SK-N-SH (cell line): ENCODE measurements around the gene NFAT5. TPM values are rescaled to one million over a fixed set of nuclear protein-coding genes. Genes with fewer than 3 reads are reported as not detected.

Experiments used
- CTCF ChIA-PET: fragments of 300-600, 350-600 bp; formaldehyde crosslinking; extraction: SDS; loops from one replicate; lab custom pipeline; 2021; lab: Yijun Ruan, JAX
- POLR2A ChIA-PET: fragments of 350-600 bp; sonication (Branson Sonifier 250); formaldehyde crosslinking; extraction: SDS; loops from one replicate; lab custom pipeline; 2020; ENCODE audit warnings: antibody characterized with exemption, inconsistent platforms; lab: Yijun Ruan, JAX
- DNase-seq: peaks from one replicate; pipeline ENCODE4 v3.0.0; 2012
- H2AFZ ChIP-seq: fragments of 200-600 bp; sonication (generic); 2 replicates; pipeline ENCODE4 v1.8.1; 2016; ENCODE audit warnings: antibody characterized with exemption, mild to moderate bottlenecking, low read depth
- H3F3A ChIP-seq: fragments of 200-600 bp; sonication (generic); replicated peaks from 2 replicates; pipeline ENCODE3; 2016; ENCODE audit warnings: antibody characterized with exemption, mild to moderate bottlenecking; ENCODE audit not compliant: insufficient read depth
- H3K27ac ChIP-seq, 2 experiments: fragments of 200-500 bp in 1 of 2; fragments of 200-600 bp in 1 of 2; sonication (Bioruptor generic) in 1 of 2; sonication (generic), shearing (Covaris generic) in 1 of 2; 2 replicates each; pipeline versions ENCODE4 v1.5.1 to v1.6.1; 2014 to 2016; ENCODE audit warnings: low read depth in 2 of 2, inconsistent platforms in 1 of 2, low read length in 1 of 2, mild to moderate bottlenecking in 1 of 2, mixed read lengths in 1 of 2
- H3K27me3 ChIP-seq: fragments of 200-600 bp; sonication (generic), shearing (Covaris generic); 2 replicates; pipeline ENCODE4 v1.6.1; 2016; ENCODE audit warnings: mixed run types; ENCODE audit not compliant: insufficient read depth
- H3K36me3 ChIP-seq, 2 experiments: fragments of 200-500 bp in 1 of 2; fragments of 200-600 bp in 1 of 2; sonication (Bioruptor generic) in 1 of 2; sonication (generic) in 1 of 2; replicated peaks in 1 of 2; 2 replicates each; pipeline versions ENCODE3 to v1.5.1; 2014 to 2016; ENCODE audit warnings: low read length in 1 of 2, mild to moderate bottlenecking in 1 of 2; ENCODE audit not compliant: insufficient read depth in 2 of 2, control insufficient read depth in 1 of 2
- H3K4me1 ChIP-seq, 2 experiments: fragments of 200-500 bp in 1 of 2; fragments of 200-600 bp in 1 of 2; sonication (Bioruptor generic) in 1 of 2; sonication (generic), shearing (Covaris generic) in 1 of 2; 2 replicates each; pipeline versions ENCODE4 v1.5.1 to v1.6.1; 2014 to 2016; ENCODE audit warnings: low read depth in 1 of 2, low read length in 1 of 2, mixed run types in 1 of 2; ENCODE audit not compliant: insufficient read depth in 2 of 2, control insufficient read depth in 1 of 2
- H3K4me2 ChIP-seq: fragments of 200-600 bp; sonication (generic), shearing (Covaris generic); 2 replicates; pipeline ENCODE4 v1.6.1; 2017; ENCODE audit warnings: mixed run types
- H3K4me3 ChIP-seq, 2 experiments: fragments of 200-500 bp in 1 of 2; fragments of 200-600 bp in 1 of 2; sonication (Bioruptor generic) in 1 of 2; sonication (generic), shearing (Covaris generic) in 1 of 2; 2 replicates each; pipeline versions ENCODE4 v1.5.1 to v1.8.1; 2014 to 2016; ENCODE audit warnings: low read depth in 2 of 2, inconsistent platforms in 1 of 2, low read length in 1 of 2, mild to moderate bottlenecking in 1 of 2, mixed read lengths in 1 of 2, moderate library complexity in 1 of 2
- H3K79me2 ChIP-seq: fragments of 200-600 bp; sonication (generic); 2 replicates; pipeline ENCODE4 v1.8.1; 2017; ENCODE audit warnings: mild to moderate bottlenecking; ENCODE audit not compliant: insufficient read depth
- H3K9ac ChIP-seq: fragments of 200-600 bp; sonication (generic); 2 replicates; pipeline ENCODE4 v1.6.1; 2017; ENCODE audit warnings: mixed run types
- H3K9me2 ChIP-seq: fragments of 200-600 bp; sonication (generic); 2 replicates; pipeline ENCODE4 v1.6.1; 2017; ENCODE audit warnings: mixed run types
- H3K9me3 ChIP-seq: fragments of 200-600 bp; sonication (generic); 2 replicates; pipeline ENCODE4 v1.6.1; 2017; ENCODE audit warnings: mixed run types, mild to moderate bottlenecking, moderate library complexity
- H4K20me1 ChIP-seq: fragments of 200-600 bp; sonication (generic); 2 replicates; pipeline ENCODE4 v1.6.1; 2017; ENCODE audit warnings: mild to moderate bottlenecking, mixed run types; ENCODE audit not compliant: insufficient read depth
- ELF1 ChIP-seq: IDR thresholded peaks from 2 replicates; pipeline ENCODE4 v1.4.0; 2012
- EP300 ChIP-seq, 2 experiments: IDR thresholded peaks; 2 replicates each; pipeline versions ENCODE4 v1.4.0 to v1.6.1; 2012; ENCODE audit warnings: borderline replicate concordance in 1 of 2, low read depth in 1 of 2, low read length in 1 of 2
- EZH2phosphoT487 ChIP-seq: fragments of 200-600 bp; sonication (generic); IDR thresholded peaks from 2 replicates; pipeline ENCODE4 v1.6.1; 2017; ENCODE audit warnings: low read depth, mixed run types, mild to moderate bottlenecking, antibody characterized with exemption, moderate library complexity, borderline replicate concordance
- FOSL2 ChIP-seq: IDR thresholded peaks from 2 replicates; pipeline ENCODE4 v1.4.0; 2012; ENCODE audit warnings: low read depth, mild to moderate bottlenecking, moderate library complexity, borderline replicate concordance
- FOXM1 ChIP-seq: IDR thresholded peaks from 2 replicates; pipeline ENCODE4 v1.4.0; 2012; ENCODE audit warnings: low read depth, mild to moderate bottlenecking
- MEF2A ChIP-seq: IDR thresholded peaks from 2 replicates; pipeline ENCODE4 v1.4.0; 2012; ENCODE audit warnings: low read depth, borderline replicate concordance
- MXI1 ChIP-seq: IDR thresholded peaks from 2 replicates; pipeline ENCODE4 v1.6.1; 2012; ENCODE audit warnings: mild to moderate bottlenecking, low read depth, low read length, improper control_type of control experiment
- NFIC ChIP-seq: IDR thresholded peaks from 2 replicates; pipeline ENCODE4 v1.4.0; 2012; ENCODE audit warnings: borderline replicate concordance
- NRF1 ChIP-seq: IDR thresholded peaks from 2 replicates; pipeline ENCODE4 v1.6.1; 2012; ENCODE audit warnings: low read depth, mild to moderate bottlenecking, low read length
- POLR2AphosphoS5 ChIP-seq: IDR thresholded peaks from 2 replicates; pipeline ENCODE4 v1.6.1; 2012; ENCODE audit warnings: low read depth, low read length
- RFX5 ChIP-seq: IDR thresholded peaks from 2 replicates; pipeline ENCODE4 v1.6.1; 2012; ENCODE audit warnings: mild to moderate bottlenecking, improper control_type of control experiment, low read length
- SIN3A ChIP-seq: IDR thresholded peaks from 2 replicates; pipeline ENCODE4 v1.6.1; 2012; ENCODE audit warnings: low read depth, mild to moderate bottlenecking, low read length, moderate library complexity, borderline replicate concordance
- TAF1 ChIP-seq: IDR thresholded peaks from 2 replicates; pipeline ENCODE4 v1.6.1; 2012; ENCODE audit warnings: low read depth, mild to moderate bottlenecking, low read length, moderate library complexity, borderline replicate concordance
- TCF12 ChIP-seq: IDR thresholded peaks from 2 replicates; pipeline ENCODE4 v1.4.0; 2012
- YY1 ChIP-seq: IDR thresholded peaks from 2 replicates; pipeline ENCODE4 v1.4.0; 2012; ENCODE audit warnings: low read depth, mild to moderate bottlenecking
- WGBS: methylation state at CpG from one replicate; pipeline ENCODE4 v1.1.6; 2017; ENCODE audit warnings: low lambda C conversion rate; 5-methylcytosine and 5-hydroxymethylcytosine counted together
- polyA plus RNA-seq, 3 experiments: library from polyadenylated mRNA; depleted of rRNA; stranded (reverse); fragments of >200 nt; gene quantifications; 2 replicates each; pipeline ENCODE4 v1.2.3, GENCODE V29; 2012
- TF ChIP-seq, protein P1 (sequence below): fragments of 150-350 bp; IDR thresholded peaks from 2 replicates; pipeline ENCODE4 v1.6.1; 2017; ENCODE audit warnings: antibody characterized with exemption, low read length, low read depth, borderline replicate concordance
- TF ChIP-seq, protein P2 (sequence below): fragments of 150-350 bp; IDR thresholded peaks from 2 replicates; pipeline ENCODE4 v1.6.1; 2016; ENCODE audit warnings: mild to moderate bottlenecking, low read depth, low read length
- TF ChIP-seq, protein P3 (sequence below): IDR thresholded peaks from 2 replicates; pipeline ENCODE4 v1.4.0; 2012; ENCODE audit warnings: low read depth, borderline replicate concordance
- TF ChIP-seq, protein P4 (sequence below): fragments of 200-600 bp; sonication (generic); IDR thresholded peaks from 2 replicates; pipeline ENCODE4 v1.6.1; 2017; ENCODE audit warnings: antibody characterized with exemption, mild to moderate bottlenecking, moderate library complexity
- TF ChIP-seq, protein P5 (sequence below): IDR thresholded peaks from 2 replicates; pipeline ENCODE4 v1.6.1; 2012; ENCODE audit warnings: mild to moderate bottlenecking, low read depth, low read length, moderate library complexity

NFAT5 gene
- polyA plus RNA-seq, 1 of the 3 experiments (the other 2 are of a cell fraction), result 7.2 TPM

DNA sequence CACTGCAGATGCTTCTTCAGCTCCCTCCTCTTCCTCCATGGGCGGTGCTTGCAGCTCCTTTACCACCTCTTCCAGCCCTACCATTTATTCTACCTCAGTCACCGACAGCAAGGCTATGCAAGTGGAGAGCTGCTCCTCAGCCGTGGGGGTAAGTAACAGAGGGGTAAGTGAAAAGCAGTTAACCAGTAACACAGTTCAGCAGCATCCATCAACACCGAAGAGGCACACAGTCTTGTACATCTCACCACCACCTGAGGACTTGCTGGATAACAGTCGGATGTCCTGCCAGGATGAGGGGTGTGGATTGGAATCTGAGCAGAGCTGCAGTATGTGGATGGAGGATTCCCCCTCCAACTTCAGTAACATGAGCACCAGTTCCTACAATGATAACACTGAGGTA lies 81.3 kb downstream of the NFAT5 start:
- CTCF ChIA-PET, result interaction anchor here (1.9 kb wide), 1 partner anchor 249 kb away, joined by 4 read pairs; no protein-coding TSS in a partner anchor
- 96% methylated on average over 5 of the region's 5 CpGs for WGBS
- peaks cover 43 to 68% of the 10 kb centered on the region in 2 experiments for H3K36me3 ChIP-seq

More for the DNA sequence above, 81.3 kb downstream of the NFAT5 start:
- H3K4me3 ChIP-seq, result no peak overlapping the region
- POLR2A ChIA-PET, result no interaction called here
- peaks cover 68% of the 10 kb centered on the region for H3K79me2 ChIP-seq
- no peak overlapping the region for H3K9ac ChIP-seq
- no peaks in the 10 kb centered on the region; the same call in 1 of the 2 replicates for H3K9me2 ChIP-seq
- no peaks in the 10 kb centered on the region for H3K27me3 ChIP-seq
- H3K9me3 ChIP-seq, result no peaks in the 10 kb centered on the region
- no peak overlapping the region for H3K27ac ChIP-seq
- peaks cover 16% of the 10 kb centered on the region for H3F3A ChIP-seq
- H3K4me1 ChIP-seq, result no peaks in the 10 kb centered on the region; a peak in 1 of 4 replicates
- TF ChIP-seq TAF1 (no peak), MXI1 (no peak), ELF1 (no peak), FOXM1 (no peak), SIN3A (no peak), FOSL2 (no peak), YY1 (no peak), POLR2AphosphoS5 (no peak), EZH2phosphoT487 (no peak), NRF1 (no peak), EP300 (IDR thresholded peaks at IDR 0.05; ENCODE audit: borderline replicate concordance in 1 of 2, low read depth in 1 of 2, low read length in 1 of 2) (no peak), RFX5 (no peak), MEF2A (no peak), TCF12 (no peak), NFIC (no peak)
- TF ChIP-seq, protein P1, sequence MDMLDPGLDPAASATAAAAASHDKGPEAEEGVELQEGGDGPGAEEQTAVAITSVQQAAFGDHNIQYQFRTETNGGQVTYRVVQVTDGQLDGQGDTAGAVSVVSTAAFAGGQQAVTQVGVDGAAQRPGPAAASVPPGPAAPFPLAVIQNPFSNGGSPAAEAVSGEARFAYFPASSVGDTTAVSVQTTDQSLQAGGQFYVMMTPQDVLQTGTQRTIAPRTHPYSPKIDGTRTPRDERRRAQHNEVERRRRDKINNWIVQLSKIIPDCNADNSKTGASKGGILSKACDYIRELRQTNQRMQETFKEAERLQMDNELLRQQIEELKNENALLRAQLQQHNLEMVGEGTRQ, result no peak
- TF ChIP-seq, protein P2, sequence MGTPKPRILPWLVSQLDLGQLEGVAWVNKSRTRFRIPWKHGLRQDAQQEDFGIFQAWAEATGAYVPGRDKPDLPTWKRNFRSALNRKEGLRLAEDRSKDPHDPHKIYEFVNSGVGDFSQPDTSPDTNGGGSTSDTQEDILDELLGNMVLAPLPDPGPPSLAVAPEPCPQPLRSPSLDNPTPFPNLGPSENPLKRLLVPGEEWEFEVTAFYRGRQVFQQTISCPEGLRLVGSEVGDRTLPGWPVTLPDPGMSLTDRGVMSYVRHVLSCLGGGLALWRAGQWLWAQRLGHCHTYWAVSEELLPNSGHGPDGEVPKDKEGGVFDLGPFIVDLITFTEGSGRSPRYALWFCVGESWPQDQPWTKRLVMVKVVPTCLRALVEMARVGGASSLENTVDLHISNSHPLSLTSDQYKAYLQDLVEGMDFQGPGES, result no peak
- TF ChIP-seq, protein P3, sequence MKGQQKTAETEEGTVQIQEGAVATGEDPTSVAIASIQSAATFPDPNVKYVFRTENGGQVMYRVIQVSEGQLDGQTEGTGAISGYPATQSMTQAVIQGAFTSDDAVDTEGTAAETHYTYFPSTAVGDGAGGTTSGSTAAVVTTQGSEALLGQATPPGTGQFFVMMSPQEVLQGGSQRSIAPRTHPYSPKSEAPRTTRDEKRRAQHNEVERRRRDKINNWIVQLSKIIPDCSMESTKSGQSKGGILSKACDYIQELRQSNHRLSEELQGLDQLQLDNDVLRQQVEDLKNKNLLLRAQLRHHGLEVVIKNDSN, result no peak
- TF ChIP-seq, protein P4, sequence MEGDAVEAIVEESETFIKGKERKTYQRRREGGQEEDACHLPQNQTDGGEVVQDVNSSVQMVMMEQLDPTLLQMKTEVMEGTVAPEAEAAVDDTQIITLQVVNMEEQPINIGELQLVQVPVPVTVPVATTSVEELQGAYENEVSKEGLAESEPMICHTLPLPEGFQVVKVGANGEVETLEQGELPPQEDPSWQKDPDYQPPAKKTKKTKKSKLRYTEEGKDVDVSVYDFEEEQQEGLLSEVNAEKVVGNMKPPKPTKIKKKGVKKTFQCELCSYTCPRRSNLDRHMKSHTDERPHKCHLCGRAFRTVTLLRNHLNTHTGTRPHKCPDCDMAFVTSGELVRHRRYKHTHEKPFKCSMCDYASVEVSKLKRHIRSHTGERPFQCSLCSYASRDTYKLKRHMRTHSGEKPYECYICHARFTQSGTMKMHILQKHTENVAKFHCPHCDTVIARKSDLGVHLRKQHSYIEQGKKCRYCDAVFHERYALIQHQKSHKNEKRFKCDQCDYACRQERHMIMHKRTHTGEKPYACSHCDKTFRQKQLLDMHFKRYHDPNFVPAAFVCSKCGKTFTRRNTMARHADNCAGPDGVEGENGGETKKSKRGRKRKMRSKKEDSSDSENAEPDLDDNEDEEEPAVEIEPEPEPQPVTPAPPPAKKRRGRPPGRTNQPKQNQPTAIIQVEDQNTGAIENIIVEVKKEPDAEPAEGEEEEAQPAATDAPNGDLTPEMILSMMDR, result no peak
- TF ChIP-seq, protein P5, sequence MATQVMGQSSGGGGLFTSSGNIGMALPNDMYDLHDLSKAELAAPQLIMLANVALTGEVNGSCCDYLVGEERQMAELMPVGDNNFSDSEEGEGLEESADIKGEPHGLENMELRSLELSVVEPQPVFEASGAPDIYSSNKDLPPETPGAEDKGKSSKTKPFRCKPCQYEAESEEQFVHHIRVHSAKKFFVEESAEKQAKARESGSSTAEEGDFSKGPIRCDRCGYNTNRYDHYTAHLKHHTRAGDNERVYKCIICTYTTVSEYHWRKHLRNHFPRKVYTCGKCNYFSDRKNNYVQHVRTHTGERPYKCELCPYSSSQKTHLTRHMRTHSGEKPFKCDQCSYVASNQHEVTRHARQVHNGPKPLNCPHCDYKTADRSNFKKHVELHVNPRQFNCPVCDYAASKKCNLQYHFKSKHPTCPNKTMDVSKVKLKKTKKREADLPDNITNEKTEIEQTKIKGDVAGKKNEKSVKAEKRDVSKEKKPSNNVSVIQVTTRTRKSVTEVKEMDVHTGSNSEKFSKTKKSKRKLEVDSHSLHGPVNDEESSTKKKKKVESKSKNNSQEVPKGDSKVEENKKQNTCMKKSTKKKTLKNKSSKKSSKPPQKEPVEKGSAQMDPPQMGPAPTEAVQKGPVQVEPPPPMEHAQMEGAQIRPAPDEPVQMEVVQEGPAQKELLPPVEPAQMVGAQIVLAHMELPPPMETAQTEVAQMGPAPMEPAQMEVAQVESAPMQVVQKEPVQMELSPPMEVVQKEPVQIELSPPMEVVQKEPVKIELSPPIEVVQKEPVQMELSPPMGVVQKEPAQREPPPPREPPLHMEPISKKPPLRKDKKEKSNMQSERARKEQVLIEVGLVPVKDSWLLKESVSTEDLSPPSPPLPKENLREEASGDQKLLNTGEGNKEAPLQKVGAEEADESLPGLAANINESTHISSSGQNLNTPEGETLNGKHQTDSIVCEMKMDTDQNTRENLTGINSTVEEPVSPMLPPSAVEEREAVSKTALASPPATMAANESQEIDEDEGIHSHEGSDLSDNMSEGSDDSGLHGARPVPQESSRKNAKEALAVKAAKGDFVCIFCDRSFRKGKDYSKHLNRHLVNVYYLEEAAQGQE, result no peak
- no peak for DNase-seq
- peaks cover 22% of the 10 kb centered on the region for H4K20me1 ChIP-seq
- H2AFZ ChIP-seq, result no peak overlapping the region
- no peak overlapping the region for H3K4me2 ChIP-seq
